Glutamatergic neuron (in vitro differentiated cells): Measurements from ENCODE around the gene CLCN1. TPM values are rescaled to one million over a fixed set of nuclear protein-coding genes. Genes with fewer than 3 reads are reported as not detected.

Source experiments
- DNase-seq: peaks from one replicate; pipeline ENCODE4 v3.0.0; 2022
- H3K27ac Mint-ChIP-seq: one replicate; pipeline ENCODE4 v1.8.0; 2020; ENCODE audit warnings: mild to moderate bottlenecking, mixed read lengths, inconsistent platforms; ENCODE audit not compliant: unreplicated experiment
- H3K27me3 Mint-ChIP-seq: one replicate; pipeline ENCODE4 v1.8.0; 2020; ENCODE audit warnings: mild to moderate bottlenecking, moderate library complexity, mixed read lengths, inconsistent platforms; ENCODE audit not compliant: unreplicated experiment
- H3K36me3 Mint-ChIP-seq: one replicate; pipeline ENCODE4 v1.8.0; 2020; ENCODE audit warnings: mild to moderate bottlenecking, mixed read lengths, inconsistent platforms; ENCODE audit not compliant: unreplicated experiment
- H3K4me1 Mint-ChIP-seq: one replicate; pipeline ENCODE4 v1.8.0; 2020; ENCODE audit warnings: mild to moderate bottlenecking, low read depth, mixed read lengths, inconsistent platforms; ENCODE audit not compliant: unreplicated experiment
- H3K4me3 Mint-ChIP-seq: one replicate; pipeline ENCODE4 v1.8.0; 2020; ENCODE audit warnings: mild to moderate bottlenecking, mixed read lengths, inconsistent platforms; ENCODE audit not compliant: unreplicated experiment
- H3K9me3 Mint-ChIP-seq: one replicate; pipeline ENCODE4 v1.8.0; 2020; ENCODE audit warnings: mild to moderate bottlenecking, moderate library complexity, mixed read lengths, inconsistent platforms; ENCODE audit not compliant: unreplicated experiment
- total RNA-seq: library from RNA; stranded (reverse); fragmentation: NEBNext Ultra II Directional; extraction: Animal tissue kit (Norgen Biotek cat#: 25700); gene quantifications from one replicate; pipeline ENCODE4 v1.2.1, GENCODE V29; 2021; ENCODE audit not compliant: unreplicated experiment
- TF ChIP-seq, protein P1 (sequence below): fragments of 200-600 bp; sonication (generic); IDR thresholded peaks from one replicate; pipeline ENCODE4 v1.5.0; 2021; ENCODE audit not compliant: partially characterized antibody, unreplicated experiment

Gene CLCN1
- total RNA-seq, 1 donor from 2014 or later, result 0.56 TPM

DNA sequence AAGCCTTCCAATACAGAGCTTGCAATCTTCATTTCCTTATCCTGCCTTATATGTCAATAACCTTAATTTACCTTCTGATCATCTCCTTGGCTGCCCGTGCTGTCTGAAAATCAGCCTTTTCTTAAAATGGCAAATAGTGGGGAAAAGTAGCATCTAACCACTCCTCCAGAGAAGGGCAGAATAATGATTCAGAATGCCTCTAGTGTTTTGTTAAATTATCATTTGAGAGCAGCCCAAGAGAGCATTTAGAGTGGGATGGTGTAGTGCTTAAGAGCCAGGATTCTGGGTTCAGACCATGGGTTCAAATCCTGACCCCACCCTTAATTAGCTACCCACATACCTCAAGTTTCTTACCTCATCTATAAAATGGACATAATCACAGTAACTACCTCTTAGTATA, 35.8 kb upstream of the CLCN1 start:
- TF ChIP-seq, protein P1, sequence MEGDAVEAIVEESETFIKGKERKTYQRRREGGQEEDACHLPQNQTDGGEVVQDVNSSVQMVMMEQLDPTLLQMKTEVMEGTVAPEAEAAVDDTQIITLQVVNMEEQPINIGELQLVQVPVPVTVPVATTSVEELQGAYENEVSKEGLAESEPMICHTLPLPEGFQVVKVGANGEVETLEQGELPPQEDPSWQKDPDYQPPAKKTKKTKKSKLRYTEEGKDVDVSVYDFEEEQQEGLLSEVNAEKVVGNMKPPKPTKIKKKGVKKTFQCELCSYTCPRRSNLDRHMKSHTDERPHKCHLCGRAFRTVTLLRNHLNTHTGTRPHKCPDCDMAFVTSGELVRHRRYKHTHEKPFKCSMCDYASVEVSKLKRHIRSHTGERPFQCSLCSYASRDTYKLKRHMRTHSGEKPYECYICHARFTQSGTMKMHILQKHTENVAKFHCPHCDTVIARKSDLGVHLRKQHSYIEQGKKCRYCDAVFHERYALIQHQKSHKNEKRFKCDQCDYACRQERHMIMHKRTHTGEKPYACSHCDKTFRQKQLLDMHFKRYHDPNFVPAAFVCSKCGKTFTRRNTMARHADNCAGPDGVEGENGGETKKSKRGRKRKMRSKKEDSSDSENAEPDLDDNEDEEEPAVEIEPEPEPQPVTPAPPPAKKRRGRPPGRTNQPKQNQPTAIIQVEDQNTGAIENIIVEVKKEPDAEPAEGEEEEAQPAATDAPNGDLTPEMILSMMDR, result no peak
- DNase-seq, result no peak
- Mint-ChIP-seq H3K27ac (no peak overlapping the region), H3K9me3 (no peaks in the 10 kb centered on the region), H3K27me3 (peaks cover 7% of the 10 kb centered on the region), H3K36me3 (no peaks in the 10 kb centered on the region), H3K4me3 (no peak overlapping the region), H3K4me1 (peaks cover 8% of the 10 kb centered on the region)

DNA sequence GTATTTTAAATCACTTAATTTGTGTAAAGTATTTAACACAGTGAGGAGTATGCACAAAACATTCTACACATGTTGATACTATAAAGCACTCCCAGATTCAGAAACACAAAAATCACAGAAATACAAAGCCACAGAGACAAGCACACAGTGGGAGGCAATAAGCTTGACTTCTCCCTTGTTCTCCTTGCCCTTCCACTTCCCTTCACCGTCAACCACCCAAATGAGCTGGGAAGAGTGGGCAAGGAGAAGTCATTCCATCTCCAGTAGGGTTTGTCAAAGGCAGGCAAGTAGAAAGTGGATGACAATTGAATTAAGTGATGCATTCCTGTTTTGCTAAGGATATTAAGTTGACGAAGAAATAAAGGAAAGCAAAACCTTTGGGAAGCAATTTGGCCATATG, 35.3 kb upstream of the CLCN1 start:
- H3K27me3 Mint-ChIP-seq, result peaks cover 7% of the 10 kb centered on the region
- no peaks in the 10 kb centered on the region for H3K9me3 Mint-ChIP-seq
- no peak overlapping the region for H3K4me3 Mint-ChIP-seq
- peaks cover 8% of the 10 kb centered on the region for H3K4me1 Mint-ChIP-seq
- no peak for DNase-seq
- TF ChIP-seq, protein P1, result no peak
- no peak overlapping the region for H3K27ac Mint-ChIP-seq
- H3K36me3 Mint-ChIP-seq, result no peaks in the 10 kb centered on the region

DNA sequence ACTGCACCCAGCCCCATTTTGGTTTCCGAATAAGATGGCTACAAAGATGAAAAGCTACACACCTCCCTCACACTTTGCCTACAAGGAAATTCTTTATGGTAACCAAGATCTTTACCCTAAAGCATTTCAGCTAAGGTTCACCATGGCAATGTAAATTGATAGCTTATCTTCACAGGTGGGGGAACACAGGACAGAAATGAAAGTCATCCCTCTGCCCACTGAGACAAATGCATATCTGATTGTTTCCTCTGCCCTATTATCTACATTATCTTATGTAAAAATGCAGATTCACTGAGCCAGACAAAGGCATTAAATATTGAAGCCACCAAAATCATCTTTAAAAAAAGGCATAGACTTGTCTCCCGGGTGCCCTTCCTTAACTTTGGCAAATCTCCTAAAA, 34.4 kb upstream of the CLCN1 start:
- Mint-ChIP-seq H3K9me3 (no peaks in the 10 kb centered on the region), H3K36me3 (peaks cover under 1% of the 10 kb centered on the region), H3K27me3 (peaks cover 7% of the 10 kb centered on the region), H3K27ac (no peak overlapping the region), H3K4me3 (no peak overlapping the region), H3K4me1 (peaks cover 8% of the 10 kb centered on the region)
- DNase-seq, result no peak
- TF ChIP-seq, protein P1, result no peak

DNA sequence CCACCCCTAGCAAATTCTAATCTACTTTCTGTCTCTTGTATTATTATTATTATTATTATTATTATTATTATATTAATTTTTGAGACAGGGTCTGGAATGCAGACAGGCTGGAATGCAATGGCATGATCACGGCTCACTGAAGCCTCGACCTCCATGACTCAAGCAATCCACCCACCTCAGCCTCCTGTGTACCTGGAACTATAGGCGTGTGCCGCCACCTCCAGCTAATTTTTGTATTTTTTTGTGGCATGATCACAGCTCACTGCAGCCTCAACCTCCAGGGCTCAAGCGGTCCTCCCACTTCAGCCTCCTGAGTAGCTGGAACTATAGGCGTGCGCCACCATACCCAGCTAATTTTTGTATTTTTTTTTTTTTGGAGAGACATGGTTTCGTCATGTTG, 33.8 kb upstream of the CLCN1 start:
- H3K9me3 Mint-ChIP-seq, result peaks cover 5% of the 10 kb centered on the region
- H3K36me3 Mint-ChIP-seq, result peaks cover 7% of the 10 kb centered on the region
- peaks cover 12% of the 10 kb centered on the region for H3K27me3 Mint-ChIP-seq
- no peak overlapping the region for H3K4me3 Mint-ChIP-seq
- no peak overlapping the region for H3K27ac Mint-ChIP-seq
- DNase-seq, result no peak
- TF ChIP-seq, protein P1, result no peak
- H3K4me1 Mint-ChIP-seq, result peaks cover 8% of the 10 kb centered on the region

DNA sequence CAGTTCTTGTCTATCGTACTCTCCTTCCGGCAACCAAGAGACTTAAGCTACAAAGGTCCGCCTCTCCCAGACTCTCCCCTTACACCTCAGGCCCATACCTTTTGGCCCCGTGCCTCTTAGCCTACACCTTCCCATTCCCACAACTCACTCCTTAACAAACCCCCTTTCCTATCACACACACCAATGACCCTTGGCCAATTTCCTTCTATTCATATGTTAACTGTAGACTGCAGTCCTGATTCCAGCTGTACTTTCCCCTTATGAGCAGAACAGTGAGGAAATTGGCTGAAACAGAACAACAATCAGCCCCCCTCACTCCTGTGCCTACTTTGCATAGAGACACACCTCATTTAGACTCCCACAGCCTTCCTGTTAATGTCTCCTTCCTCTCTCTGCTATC, 32.5 kb upstream of the CLCN1 start:
- no peak for DNase-seq
- TF ChIP-seq, protein P1, result no peak
- H3K4me1 Mint-ChIP-seq, result peaks cover 8% of the 10 kb centered on the region
- H3K27me3 Mint-ChIP-seq, result peaks cover 12% of the 10 kb centered on the region
- H3K9me3 Mint-ChIP-seq, result peaks cover 5% of the 10 kb centered on the region
- H3K4me3 Mint-ChIP-seq, result no peak overlapping the region
- no peak overlapping the region for H3K27ac Mint-ChIP-seq
- H3K36me3 Mint-ChIP-seq, result peaks cover 10% of the 10 kb centered on the region
